H1 (cell line): ENCODE measurements around the gene CDH12. TPM values are rescaled to one million over a fixed set of nuclear protein-coding genes. Genes with fewer than 3 reads are reported as not detected.
"Not testable (repeated sequence)": the region's sequence is repeated elsewhere in the genome, so short reads cannot be mapped to it uniquely, and the experiment has no call there.

ENCODE experiments used
- CTCF ChIA-PET: fragments of 300-600 bp; sonication (Branson Sonifier 250); formaldehyde crosslinking; loops from one replicate; lab custom pipeline; 2021; ENCODE audit not compliant: partially characterized antibody; lab: Charles Lee
- POLR2A ChIA-PET: fragments of 300-600 bp; sonication (Branson Sonifier 250); formaldehyde crosslinking; loops from one replicate; lab custom pipeline; 2021; ENCODE audit warnings: inconsistent platforms; ENCODE audit not compliant: partially characterized antibody; lab: Charles Lee
- DNase-seq, 2 experiments: peaks; one replicate each; pipeline versions ENCODE4 v3.0.0 to v3.0.0-alpha.2; 2010 to 2022; ENCODE audit warnings: low spot score in 2 of 2, low read depth in 1 of 2, mixed read lengths in 1 of 2
- FAIRE-seq: peaks from 2 replicates; lab custom pipeline; 2011; peaks lifted over from hg19 to GRCh38; lab: Jason Lieb, UNC
- H2AFZ ChIP-seq: 2 replicates; pipeline ENCODE4 v1.8.1; 2012; ENCODE audit warnings: low read length, inconsistent platforms
- H2AK5ac ChIP-seq: 2 replicates; pipeline ENCODE4 v1.6.1; 2013; ENCODE audit warnings: low read depth, low read length
- H2BK120ac ChIP-seq: replicated peaks from 2 replicates; pipeline ENCODE3; 2013; ENCODE audit warnings: low read depth, low read length, inconsistent platforms
- H2BK12ac ChIP-seq: 2 replicates; pipeline ENCODE4 v1.6.1; 2013; ENCODE audit warnings: low read depth, low read length
- H2BK15ac ChIP-seq: 2 replicates; pipeline ENCODE4 v1.6.1; 2013; ENCODE audit warnings: low read length
- H2BK20ac ChIP-seq: 2 replicates; pipeline ENCODE4 v1.6.1; 2013; ENCODE audit warnings: low read length
- H2BK5ac ChIP-seq: 2 replicates; pipeline ENCODE4 v1.6.1; 2013; ENCODE audit warnings: low read depth, low read length
- H3K14ac ChIP-seq: 2 replicates; pipeline ENCODE4 v1.6.1; 2013; ENCODE audit warnings: inconsistent platforms; ENCODE audit not compliant: insufficient read length
- H3K18ac ChIP-seq: 2 replicates; pipeline ENCODE4 v1.6.1; 2013; ENCODE audit warnings: low read length; ENCODE audit errors: extremely low read depth
- H3K23ac ChIP-seq: 2 replicates; pipeline ENCODE4 v1.6.1; 2013; ENCODE audit warnings: inconsistent platforms; ENCODE audit not compliant: insufficient read length
- H3K23me2 ChIP-seq: 2 replicates; pipeline ENCODE4 v1.6.1; 2013; ENCODE audit warnings: low read depth, low read length
- H3K27ac ChIP-seq: 2 replicates; pipeline ENCODE4 v1.6.1; 2011; ENCODE audit warnings: low read depth, low read length, inconsistent platforms
- H3K27me3 ChIP-seq, 4 experiments: replicated peaks in 1 of 4; 1 replicate in 1 of 4; 2 replicates in 3 of 4; pipeline versions ENCODE4 v1.6.1 to v1.8.1; 2011 to 2013; ENCODE audit warnings: low read length in 3 of 4, mild to moderate bottlenecking in 3 of 4, inconsistent platforms in 2 of 4, mixed read lengths in 2 of 4, moderate library complexity in 1 of 4; ENCODE audit not compliant: control insufficient read depth in 3 of 4, insufficient read depth in 3 of 4; ENCODE audit errors: extremely low read depth in 1 of 4
- H3K36me3 ChIP-seq, 4 experiments: 2 replicates each; pipeline versions ENCODE4 v1.6.1 to v1.8.1; 2011 to 2013; ENCODE audit warnings: mild to moderate bottlenecking in 4 of 4, low read length in 3 of 4, moderate library complexity in 2 of 4, control low read depth in 1 of 4, inconsistent platforms in 1 of 4; ENCODE audit not compliant: insufficient read depth in 4 of 4, control insufficient read depth in 2 of 4
- H3K4ac ChIP-seq: replicated peaks from 2 replicates; pipeline ENCODE3; 2013; ENCODE audit warnings: low read length, low read depth, mixed read lengths, inconsistent platforms; ENCODE audit not compliant: insufficient read length
- H3K4me1 ChIP-seq, 4 experiments: replicated peaks in 1 of 4; 1 replicate in 1 of 4; 2 replicates in 3 of 4; pipeline versions ENCODE4 v1.6.1 to v1.8.1; 2011 to 2013; ENCODE audit warnings: low read length in 3 of 4, inconsistent platforms in 2 of 4, mixed read lengths in 1 of 4; ENCODE audit not compliant: insufficient read depth in 4 of 4, control insufficient read depth in 3 of 4
- H3K4me2 ChIP-seq, 2 experiments: 2 replicates each; pipeline versions ENCODE4 v1.6.1 to v1.8.1; 2011 to 2013; ENCODE audit warnings: low read depth in 2 of 2, low read length in 2 of 2, control low read depth in 1 of 2, inconsistent platforms in 1 of 2, mild to moderate bottlenecking in 1 of 2; ENCODE audit not compliant: insufficient read depth in 1 of 2
- H3K4me3 ChIP-seq, 4 experiments: fragments of 200-600, 300-600 bp in 1 of 4; sonication (generic), shearing (Covaris generic), sonication (Bioruptor Twin) in 1 of 4; 2 replicates each; pipeline versions ENCODE4 v1.5.1 to v1.8.1; 2011 to 2016; ENCODE audit warnings: low read length in 4 of 4, low read depth in 3 of 4, control low read depth in 2 of 4, inconsistent platforms in 2 of 4, mild to moderate bottlenecking in 2 of 4, mixed read lengths in 1 of 4, moderate library complexity in 1 of 4; ENCODE audit not compliant: insufficient read depth in 2 of 4; ENCODE audit errors: extremely low read depth in 1 of 4
- H3K56ac ChIP-seq: replicated peaks from 2 replicates; pipeline ENCODE3; 2013; ENCODE audit warnings: low read depth, mild to moderate bottlenecking, mixed read lengths, low read length, inconsistent platforms; ENCODE audit not compliant: insufficient read length
- H3K79me1 ChIP-seq: 2 replicates; pipeline ENCODE4 v1.6.1; 2013; ENCODE audit warnings: low read depth, low read length, control low read depth
- H3K79me2 ChIP-seq, 2 experiments: 2 replicates each; pipeline versions ENCODE4 v1.6.1 to v1.8.1; 2012 to 2013; ENCODE audit warnings: low read length in 2 of 2, mild to moderate bottlenecking in 2 of 2, inconsistent platforms in 1 of 2; ENCODE audit not compliant: insufficient read depth in 2 of 2, control insufficient read depth in 1 of 2
- H3K9ac ChIP-seq, 4 experiments: replicated peaks in 1 of 4; 1 replicate in 1 of 4; 2 replicates in 3 of 4; pipeline versions ENCODE4 v1.6.1 to v1.8.1; 2011 to 2013; ENCODE audit warnings: low read depth in 3 of 4, low read length in 3 of 4, control low read depth in 2 of 4, mild to moderate bottlenecking in 2 of 4, moderate library complexity in 2 of 4, inconsistent platforms in 1 of 4; ENCODE audit errors: extremely low read depth in 1 of 4
- H3K9me3 ChIP-seq, 2 experiments: 2 replicates each; pipeline versions ENCODE4 v1.6.1 to v1.8.1; 2012 to 2013; ENCODE audit warnings: mild to moderate bottlenecking in 2 of 2, moderate library complexity in 2 of 2, control low read depth in 1 of 2, inconsistent platforms in 1 of 2, low read depth in 1 of 2, low read length in 1 of 2, mixed read lengths in 1 of 2; ENCODE audit not compliant: insufficient read depth in 2 of 2
- H4K20me1 ChIP-seq, 2 experiments: replicated peaks in 1 of 2; 2 replicates each; pipeline versions ENCODE3 to v1.8.1; 2011 to 2013; ENCODE audit warnings: inconsistent platforms in 2 of 2, low read length in 2 of 2, mild to moderate bottlenecking in 1 of 2; ENCODE audit not compliant: insufficient read depth in 2 of 2, control insufficient read depth in 1 of 2
- H4K5ac ChIP-seq: 2 replicates; pipeline ENCODE4 v1.6.1; 2013; ENCODE audit warnings: low read length, low read depth, mixed read lengths, inconsistent platforms; ENCODE audit not compliant: insufficient read length
- H4K8ac ChIP-seq: 2 replicates; pipeline ENCODE4 v1.8.0; 2013; ENCODE audit warnings: mild to moderate bottlenecking, moderate library complexity, low read length, inconsistent platforms; ENCODE audit not compliant: insufficient read depth; ENCODE audit errors: extremely low read depth
- H4K91ac ChIP-seq: replicated peaks from 2 replicates; pipeline ENCODE3; 2013; ENCODE audit warnings: low read length, mixed read lengths, inconsistent platforms; ENCODE audit not compliant: insufficient read length
- WGBS, 2 experiments: shearing (Covaris generic) in 1 of 2; methylation state at CpG; one replicate each; pipeline versions ENCODE4 v1.1.6 to v1.1.7; 2013 to 2015; ENCODE audit warnings: low lambda C conversion rate in 2 of 2, mixed read lengths in 2 of 2, inconsistent platforms in 1 of 2, low coverage in 1 of 2, missing lambda C conversion rate in 1 of 2; ENCODE audit not compliant: insufficient replicate concordance in 2 of 2, insufficient coverage in 1 of 2, insufficient read length in 1 of 2; ENCODE audit errors: extremely low coverage in 1 of 2, missing lambda C conversion rate in 1 of 2; 5-methylcytosine and 5-hydroxymethylcytosine counted together
- polyA plus RNA-seq, 7 experiments: library from polyadenylated mRNA; depleted of rRNA in 3 of 7; stranded (reverse) in 5 of 7; unstranded in 2 of 7; fragments of >200 nt in 5 of 7; fragments of 200-250 nt in 2 of 7; gene quantifications; 1 replicate in 5 of 7; 2 replicates in 1 of 7; 4 replicates in 1 of 7; pipeline versions ENCODE4 v1.2.1 to v1.2.3, GENCODE V29; 2011 to 2013; ENCODE audit warnings: missing spikeins in 2 of 7, mixed read lengths in 2 of 7
- total RNA-seq: library from RNA; stranded (reverse); fragmentation: NEBNext Ultra II Directional; extraction: Animal tissue kit (Norgen Biotek cat#: 25700); gene quantifications from 2 replicates; pipeline ENCODE4 v1.2.1, GENCODE V29; 2021

The CDH12 gene
- total and polyA plus RNA-seq, 2 of the 8 experiments (the other 6 are each of a cell fraction or from before 2014, with no cell fraction given) = 0.03 TPM; not detected in 1

DNA sequence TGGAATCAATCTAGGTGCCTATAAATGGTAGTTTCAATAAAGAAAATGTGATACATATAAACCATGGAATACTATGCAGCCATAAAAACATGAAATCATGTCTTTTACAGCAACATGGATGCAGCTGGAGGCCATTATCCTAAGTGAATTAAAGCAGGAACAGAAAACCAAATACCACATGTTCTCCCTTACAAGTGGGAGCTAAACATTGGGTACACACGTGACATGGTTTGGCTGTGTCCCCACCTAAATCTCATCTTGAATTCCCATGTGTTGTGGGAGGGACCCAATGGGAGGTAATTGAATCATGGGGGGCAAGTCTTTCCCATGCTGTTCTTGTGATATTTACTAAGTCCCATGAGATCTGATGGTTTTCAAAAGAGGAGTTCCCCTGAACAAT is 78.9 kb downstream of the CDH12 start:
- H3K4ac ChIP-seq, H4K20me1 ChIP-seq, H3K27ac ChIP-seq, H3K18ac ChIP-seq, H2BK12ac ChIP-seq, H2BK120ac ChIP-seq, H3K79me2 ChIP-seq, H3K27me3 ChIP-seq, CTCF ChIA-PET, H3K4me2 ChIP-seq, H3K4me3 ChIP-seq, H3K9ac ChIP-seq, H2BK15ac ChIP-seq, H4K91ac ChIP-seq, DNase-seq, H3K23me2 ChIP-seq, H2BK5ac ChIP-seq, POLR2A ChIA-PET, H3K9me3 ChIP-seq, H4K8ac ChIP-seq, H3K4me1 ChIP-seq, H2AFZ ChIP-seq, H4K5ac ChIP-seq, H3K79me1 ChIP-seq, H3K36me3 ChIP-seq, H3K56ac ChIP-seq, H3K14ac ChIP-seq, H2BK20ac ChIP-seq, FAIRE-seq, H2AK5ac ChIP-seq, H3K23ac ChIP-seq: not testable (repeated sequence)
- 100% methylated on average over 1 of the region's 1 CpG; no CpG with 5 or more reads in 1 of the 2 experiments for WGBS, 2 experiments
